K562 (cell line): ENCODE results near the gene ELMO1.

Source experiments
- EZH2 ChIP-seq: IDR thresholded peaks from 2 replicates; pipeline ENCODE4 v1.6.1; 2012; ENCODE audit warnings: low read depth, mild to moderate bottlenecking, inconsistent platforms, low read length, borderline replicate concordance
- POLR2A ChIP-seq: fragments of 450-650 bp; conservative IDR thresholded peaks from 2 replicates; pipeline ENCODE4 v1.6.1; 2016
- TF ChIP-seq, protein P1 (sequence below): fragments of 200-800 bp; sonication (Bioruptor generic); IDR thresholded peaks from 2 replicates; pipeline ENCODE4 v1.6.1; 2017; ENCODE audit warnings: missing genetic modification characterization, missing compliant biosample characterization

DNA sequence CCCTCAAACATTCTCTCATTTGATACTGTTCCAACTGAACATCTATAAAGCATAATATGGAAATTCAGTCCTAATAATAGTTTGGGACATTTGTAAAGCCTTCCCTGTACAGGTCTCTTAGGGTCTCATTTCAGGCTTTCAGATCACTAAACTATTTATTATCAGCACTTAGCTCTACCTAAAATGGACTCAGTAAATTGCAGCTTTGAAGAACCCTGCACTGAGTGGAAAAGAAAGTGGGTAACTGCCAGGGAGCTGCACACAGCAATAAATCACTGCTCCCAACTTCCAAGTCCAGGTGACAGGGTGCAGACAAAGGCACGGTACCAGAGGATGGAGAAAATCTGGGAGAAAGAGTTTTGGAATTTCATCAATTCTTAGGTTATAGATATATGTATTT is 559.5 kb downstream of the ELMO1 start:
- TF ChIP-seq, protein P1, sequence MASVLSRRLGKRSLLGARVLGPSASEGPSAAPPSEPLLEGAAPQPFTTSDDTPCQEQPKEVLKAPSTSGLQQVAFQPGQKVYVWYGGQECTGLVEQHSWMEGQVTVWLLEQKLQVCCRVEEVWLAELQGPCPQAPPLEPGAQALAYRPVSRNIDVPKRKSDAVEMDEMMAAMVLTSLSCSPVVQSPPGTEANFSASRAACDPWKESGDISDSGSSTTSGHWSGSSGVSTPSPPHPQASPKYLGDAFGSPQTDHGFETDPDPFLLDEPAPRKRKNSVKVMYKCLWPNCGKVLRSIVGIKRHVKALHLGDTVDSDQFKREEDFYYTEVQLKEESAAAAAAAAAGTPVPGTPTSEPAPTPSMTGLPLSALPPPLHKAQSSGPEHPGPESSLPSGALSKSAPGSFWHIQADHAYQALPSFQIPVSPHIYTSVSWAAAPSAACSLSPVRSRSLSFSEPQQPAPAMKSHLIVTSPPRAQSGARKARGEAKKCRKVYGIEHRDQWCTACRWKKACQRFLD (CRISPR knock-in tag): no peak
- TF ChIP-seq EZH2 (no peak), POLR2A (no peak)
